HG03196 (cell line): ENCODE results near the gene HCN1.
"Not testable (repeated sequence)": the region's sequence is repeated elsewhere in the genome, so short reads cannot be mapped to it uniquely, and the experiment has no call there.

Experiments
- ATAC-seq: cut with Tn5 transposase; IDR thresholded peaks from one replicate; pipeline ENCODE4 v1.9.1; 2021; ENCODE audit not compliant: unreplicated experiment

The HCN1 gene

GRCh38 chr5:45437752-45438151 is 258.4 kb downstream of the HCN1 start:
- ATAC-seq, result no peak

DNA sequence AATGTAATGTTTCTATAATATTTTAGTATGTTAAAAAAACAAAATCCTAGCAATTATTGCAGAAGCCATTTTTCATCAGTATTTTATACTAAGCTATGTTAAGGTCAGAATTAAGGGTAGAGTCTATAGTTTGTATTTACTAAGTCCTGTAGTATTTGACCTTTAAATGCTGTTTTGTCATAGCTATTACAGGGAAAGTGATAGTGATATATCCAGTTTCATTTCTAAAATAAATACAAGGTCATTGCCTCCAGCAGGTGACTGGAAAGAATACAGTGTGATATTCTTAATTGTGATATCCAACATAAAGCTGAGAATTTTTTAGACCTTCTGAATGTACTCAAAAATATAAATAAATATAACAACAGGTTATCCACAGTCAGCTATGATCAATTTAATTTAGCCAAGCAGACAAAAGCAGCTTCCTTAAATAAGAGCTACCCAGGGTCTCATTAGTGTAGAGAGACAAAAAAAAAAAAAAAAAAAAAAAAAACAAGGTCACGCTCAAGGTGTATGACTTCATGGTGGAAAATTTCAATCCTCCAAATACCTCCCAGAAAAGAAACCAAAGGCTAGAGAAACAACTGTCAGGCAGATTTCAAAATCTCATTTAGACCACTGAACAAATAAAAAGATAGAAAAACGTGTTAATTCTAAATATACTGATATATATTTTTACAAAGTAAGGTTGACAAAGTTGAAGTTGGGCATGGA is 278.7 kb downstream of the HCN1 start:
- ATAC-seq, result no peak

DNA sequence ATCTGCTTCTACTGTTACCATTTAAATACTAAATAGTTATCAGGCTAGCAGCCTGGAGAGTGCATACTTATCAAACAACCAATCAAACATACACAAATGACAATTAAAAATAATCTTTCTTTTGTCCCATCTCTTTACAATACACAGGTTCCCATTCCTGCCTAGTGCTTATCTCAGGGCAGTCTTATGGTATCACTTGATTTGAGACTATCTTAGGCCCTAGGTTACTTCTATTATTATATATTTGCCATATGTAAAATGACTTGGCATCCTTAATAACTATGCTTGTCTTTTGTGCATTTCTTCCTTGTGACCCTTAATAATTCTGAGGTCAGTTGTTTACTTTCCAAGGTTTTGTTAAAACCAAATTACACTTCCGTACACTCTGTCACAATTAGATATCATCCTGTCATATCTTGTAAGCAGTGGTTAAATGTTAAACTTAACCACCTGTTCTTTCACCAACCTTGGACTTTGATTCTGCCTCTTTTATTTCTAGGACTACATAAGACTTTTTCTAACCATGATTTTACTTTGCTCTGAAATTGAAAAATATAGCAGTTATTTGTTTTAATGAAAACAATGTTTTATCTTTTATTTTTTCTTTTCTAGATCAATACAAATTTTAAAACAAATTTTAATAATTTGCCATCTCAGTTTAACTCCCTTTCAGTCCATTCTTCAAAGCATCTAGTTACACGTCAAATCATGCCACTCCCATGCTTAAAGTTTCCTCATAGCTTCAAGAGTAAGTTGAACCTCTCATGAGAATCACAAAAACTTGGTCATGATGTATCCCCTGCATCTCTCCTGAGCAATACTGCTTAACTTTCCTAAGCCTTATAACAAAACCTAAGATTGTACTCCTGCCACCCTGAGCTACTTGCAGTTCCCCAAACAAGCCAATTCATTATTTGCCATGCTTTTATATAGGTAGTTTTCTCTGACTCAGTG is 281.3 kb downstream of the HCN1 start:
- ATAC-seq, result no peak

DNA sequence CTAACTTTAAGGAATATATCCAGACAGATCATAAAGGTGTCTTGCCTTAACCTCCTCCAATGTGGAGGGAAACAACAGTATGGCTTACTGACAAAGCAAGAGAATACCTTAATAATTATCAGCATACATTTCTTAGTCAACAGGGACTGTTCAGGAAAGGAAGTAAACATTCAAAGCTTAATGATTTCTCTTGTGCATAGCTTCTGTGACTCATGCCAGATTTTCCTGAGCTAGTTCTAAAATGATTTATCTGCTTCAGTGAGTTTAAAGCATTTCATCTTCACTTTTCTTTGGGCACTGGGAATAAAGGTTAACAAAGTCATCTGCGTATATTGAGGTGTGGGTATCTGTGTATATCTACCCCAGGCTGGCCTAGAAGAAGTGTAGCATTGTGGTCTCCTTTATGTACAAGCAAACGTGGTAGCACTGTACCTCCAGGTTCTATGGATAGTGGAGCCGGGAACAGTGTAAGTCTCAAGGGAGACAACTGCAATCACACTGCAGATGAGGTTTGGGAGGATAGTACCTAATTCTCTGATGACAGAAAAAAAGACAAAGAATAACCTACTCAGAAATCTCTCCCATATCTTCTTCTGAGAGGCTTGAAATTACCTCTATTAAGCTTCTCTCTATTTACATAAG is 284.1 kb downstream of the HCN1 start:
- ATAC-seq, result no peak

DNA sequence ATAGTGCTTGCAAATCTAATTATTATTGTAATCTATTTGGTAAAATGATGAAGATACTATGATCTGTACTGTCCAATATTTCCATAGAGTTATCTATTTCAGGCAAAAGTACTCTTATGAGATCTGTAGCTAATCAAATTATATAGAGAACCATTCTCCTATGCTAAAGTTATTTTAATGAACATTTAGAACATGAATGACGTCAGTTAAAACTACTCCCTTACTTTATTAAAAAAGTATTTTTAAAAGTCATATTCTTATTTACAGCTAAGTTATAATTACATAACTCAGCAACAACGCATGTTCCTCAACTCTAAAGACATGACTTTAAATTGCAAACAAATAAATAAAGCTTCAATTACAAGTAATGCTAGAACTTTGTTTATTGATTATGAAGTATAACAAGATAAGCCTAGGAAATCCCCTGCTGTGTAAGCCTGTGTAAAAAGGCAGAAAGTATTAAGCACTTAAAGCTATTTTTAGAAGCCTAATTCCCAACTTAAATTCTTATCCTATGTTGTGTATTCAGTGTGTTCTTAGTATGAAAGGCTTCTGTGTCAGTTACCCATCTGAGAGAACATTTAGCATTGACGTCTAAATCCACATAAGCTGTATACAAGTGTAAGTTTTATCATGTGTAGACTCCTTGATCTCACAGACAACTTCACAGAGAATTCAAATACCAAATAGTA is 285.7 kb downstream of the HCN1 start:
- ATAC-seq, result no peak

GRCh38 chr5:45408067-45408466 is 288.1 kb downstream of the HCN1 start:
- no peak for ATAC-seq

DNA sequence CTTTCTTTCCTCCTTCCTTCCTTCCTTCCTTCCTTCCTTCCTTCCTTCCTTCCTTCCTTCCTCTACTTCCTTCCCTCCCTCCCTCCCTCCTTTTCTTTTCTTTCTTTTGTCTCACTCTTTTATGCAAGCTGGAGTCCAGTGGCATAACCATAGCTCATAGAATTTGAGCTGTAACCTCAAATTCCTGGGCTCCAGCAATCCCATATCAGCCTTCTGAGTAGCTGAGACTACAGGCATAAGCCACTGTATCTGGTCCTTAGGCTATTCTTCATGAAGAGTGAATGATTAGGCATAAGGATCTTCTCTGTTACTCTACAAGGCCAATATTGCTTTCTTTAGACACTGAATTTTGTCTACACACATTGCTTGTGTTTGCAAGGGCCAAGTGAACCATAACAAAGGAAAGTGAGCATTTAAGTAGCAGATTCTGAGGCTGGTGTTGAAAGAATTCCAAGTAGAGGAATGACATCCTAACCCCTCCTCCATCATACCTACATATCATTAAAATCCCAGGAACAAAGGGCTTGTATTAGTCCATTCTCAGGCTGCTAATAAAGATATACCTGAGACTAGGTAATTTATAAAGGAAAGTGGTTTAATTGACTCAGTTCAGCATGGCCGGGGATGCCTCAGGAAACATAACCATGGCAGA is 293.2 kb downstream of the HCN1 start:
- no peak for ATAC-seq

DNA sequence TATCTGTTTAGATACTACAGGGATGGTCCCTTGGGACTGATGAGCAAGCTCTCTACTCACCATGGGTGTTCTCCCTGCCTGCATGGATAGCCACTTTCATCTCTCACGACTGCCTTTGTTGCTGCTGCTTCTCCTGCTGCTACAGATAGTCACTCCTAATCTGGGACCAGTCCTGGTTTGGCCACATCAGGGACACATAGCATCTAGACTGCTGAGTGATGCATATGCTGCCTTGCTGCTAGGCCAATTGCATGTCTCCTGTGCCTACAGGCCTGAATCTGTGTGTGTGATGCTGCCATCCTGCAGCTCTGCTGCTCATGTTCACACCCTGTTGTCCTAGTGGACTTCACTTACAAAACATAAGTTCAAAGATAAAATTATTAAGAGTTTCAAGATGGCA is 297.1 kb downstream of the HCN1 start:
- no peak for ATAC-seq

- ATAC-seq, result no peak
These were observed 310.7 kb downstream of the HCN1 start for GRCh38 chr5:45385321-45386058.

DNA sequence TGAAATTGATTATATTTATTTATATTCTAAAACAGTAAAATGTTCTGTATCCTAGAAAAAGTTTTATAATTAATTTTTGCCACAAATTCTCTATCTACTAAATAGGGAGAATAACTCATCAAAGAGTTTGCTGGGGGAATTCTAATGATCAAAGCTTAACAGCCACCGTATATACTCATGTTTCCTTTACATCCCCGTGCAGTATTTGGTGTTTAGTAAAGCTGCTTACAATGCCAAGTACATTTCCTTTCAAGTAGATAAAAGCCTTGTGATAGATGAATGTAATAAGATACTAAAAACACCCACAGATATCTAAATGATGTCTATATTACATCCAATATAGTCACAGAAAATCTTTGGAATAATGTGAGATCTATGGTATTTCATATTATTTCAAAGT is 312.2 kb downstream of the HCN1 start:
- ATAC-seq, result no peak

- no peak for ATAC-seq
These were observed 313.6 kb downstream of the HCN1 start for GRCh38 chr5:45382583-45382982.

DNA sequence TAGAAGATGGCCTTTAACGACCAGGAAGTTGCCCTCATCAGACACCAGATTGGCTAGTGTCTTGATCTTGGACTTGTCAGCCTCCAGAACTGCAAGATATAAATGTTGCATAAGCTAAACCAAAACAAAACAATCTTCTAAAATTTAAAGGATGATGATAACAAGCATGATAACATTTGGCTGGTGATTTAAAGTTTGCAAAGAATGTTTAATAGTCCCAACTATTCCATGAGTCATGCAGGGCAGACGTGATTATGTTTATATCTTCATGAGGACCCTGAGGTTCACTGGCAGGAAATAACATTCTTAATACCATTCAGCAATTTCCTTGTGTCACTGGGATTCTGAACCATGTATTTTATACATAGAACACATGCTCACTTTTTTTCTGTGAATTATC is 319.8 kb downstream of the HCN1 start:
- no peak for ATAC-seq

DNA sequence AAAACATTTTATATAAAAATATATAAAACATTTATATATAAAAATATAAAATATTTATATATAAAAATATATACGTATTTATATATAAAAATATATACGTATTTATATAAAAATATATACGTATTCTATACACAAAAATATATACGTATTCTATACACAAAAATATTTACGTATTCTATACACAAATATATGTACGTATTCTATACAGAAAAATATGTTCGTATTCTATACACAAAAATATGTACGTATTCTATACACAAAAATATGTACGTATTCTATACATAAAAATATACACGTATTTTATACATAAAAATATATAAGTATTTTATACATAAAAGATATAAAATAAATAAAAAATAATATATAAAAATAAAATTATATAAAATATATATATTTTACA is 323.6 kb downstream of the HCN1 start:
- ATAC-seq, result no peak

DNA sequence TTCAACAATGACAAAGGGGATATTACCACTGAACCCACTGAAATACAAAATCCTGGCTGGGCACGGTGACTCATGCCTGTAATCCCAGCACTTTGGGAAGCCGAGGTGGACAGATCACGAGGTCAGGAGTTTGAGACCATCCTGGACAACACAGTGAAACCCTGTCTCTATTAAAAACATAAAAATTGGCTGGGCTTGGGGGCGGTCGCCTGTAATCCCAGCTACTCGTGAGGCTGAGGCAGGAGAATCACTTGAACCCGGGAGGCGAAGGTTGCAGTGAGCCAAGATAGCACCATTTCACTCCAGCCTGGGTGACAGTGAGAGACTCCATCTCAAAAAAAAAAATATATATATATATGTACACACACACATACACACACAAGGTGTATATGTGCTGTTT is 324.8 kb downstream of the HCN1 start:
- ATAC-seq, result not testable (repeated sequence)

DNA sequence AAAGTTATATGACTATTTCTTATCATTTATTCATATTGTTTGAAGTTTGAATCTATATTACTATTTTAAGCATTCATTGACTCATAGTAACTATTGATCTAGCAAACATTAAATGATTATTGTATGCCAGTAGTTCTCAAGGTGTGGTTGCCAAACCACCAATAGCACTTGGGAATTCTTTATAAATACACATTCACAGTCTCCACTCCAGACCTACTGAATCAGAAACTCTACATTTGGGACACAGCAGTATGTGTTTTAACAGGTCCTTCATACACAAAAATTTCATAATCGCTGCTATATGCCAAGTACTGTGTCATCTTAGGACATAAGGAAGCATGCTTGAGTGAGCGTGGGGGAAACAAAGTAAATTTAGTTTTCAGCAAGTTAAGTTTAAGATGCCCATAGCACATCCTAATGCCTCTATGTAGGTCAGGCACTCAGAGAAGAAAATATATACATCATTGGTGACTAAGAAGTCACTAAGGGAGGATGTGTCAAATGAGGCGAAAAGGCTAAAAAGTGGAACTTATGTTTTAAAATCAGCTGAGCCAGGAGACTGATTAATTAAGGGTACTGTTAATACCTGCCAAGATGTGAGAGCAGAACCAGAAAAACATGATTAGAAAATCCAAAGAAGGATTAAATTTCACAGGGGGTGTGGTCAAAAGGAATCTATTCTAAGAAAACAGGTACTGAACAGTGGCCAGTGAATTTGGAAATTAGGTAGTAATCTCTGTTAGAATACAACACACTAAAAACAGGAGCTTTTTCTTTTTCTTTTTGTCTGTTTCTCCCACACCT is 340.8 kb downstream of the HCN1 start:
- ATAC-seq, result no peak

DNA sequence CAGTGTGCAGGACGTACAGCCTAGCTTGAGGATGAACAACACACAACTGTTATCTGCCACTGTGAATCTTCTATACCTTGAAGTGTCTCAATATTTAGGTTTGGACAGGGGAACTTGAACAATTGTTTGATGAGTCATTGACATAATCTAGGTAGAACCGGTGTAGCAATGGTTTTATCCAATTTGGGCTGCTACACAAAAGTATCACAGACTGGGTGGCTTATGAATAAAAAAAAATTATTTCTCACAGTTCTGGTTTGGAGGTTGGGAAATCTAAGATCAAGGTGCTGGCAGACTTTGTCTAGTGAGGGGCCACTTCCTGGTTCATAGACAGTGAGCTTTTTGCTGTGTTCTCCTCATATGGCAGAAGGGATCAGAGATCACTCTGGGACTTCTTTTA is 359.7 kb downstream of the HCN1 start:
- no peak for ATAC-seq

DNA sequence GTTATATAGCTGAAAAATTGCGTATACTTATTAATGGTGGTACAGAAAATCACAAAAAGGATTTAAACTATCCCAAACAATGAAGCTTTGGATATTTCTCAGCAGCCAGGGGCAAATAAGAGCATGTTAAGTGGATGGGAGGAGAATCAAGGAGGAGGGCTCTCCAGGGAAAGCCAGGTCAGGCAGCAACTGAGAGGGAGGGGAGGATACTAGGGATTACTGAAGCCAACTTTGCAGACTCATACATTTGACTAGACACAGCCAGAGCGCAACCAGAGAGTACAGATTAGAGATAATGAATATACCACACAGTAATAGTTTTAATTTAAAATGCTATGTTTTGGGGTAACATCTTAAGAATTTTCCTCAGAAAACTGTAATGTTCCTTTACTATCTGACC is 360.2 kb downstream of the HCN1 start:
- no peak for ATAC-seq

GRCh38 chr5:45335346-45335745 is 360.8 kb downstream of the HCN1 start:
- ATAC-seq, result no peak

- no peak for ATAC-seq
These were observed 361.2 kb downstream of the HCN1 start for GRCh38 chr5:45334939-45335338.
